Liver (tissue), 9 donors: ENCODE results near the gene EP400. TPM values are rescaled to one million over a fixed set of nuclear protein-coding genes. Genes with fewer than 3 reads are reported as not detected.

ENCODE experiments used
- DNase-seq: peaks from one replicate; pipeline ENCODE4 v3.0.0-alpha.2; 2017; ENCODE audit warnings: low spot score
- H3K27ac ChIP-seq, 2 donors: one replicate each; pipeline ENCODE4 v1.7.0; 2013; ENCODE audit warnings: inconsistent platforms in 2 of 2, low read length in 2 of 2, control low read depth in 1 of 2, low read depth in 1 of 2, mild to moderate bottlenecking in 1 of 2
- H3K27me3 ChIP-seq, 4 donors: one replicate each; pipeline versions ENCODE4 v1.6.1 to v1.7.0; 2013; ENCODE audit warnings: low read length in 3 of 4, inconsistent platforms in 1 of 4, mild to moderate bottlenecking in 1 of 4, moderate library complexity in 1 of 4; ENCODE audit not compliant: control insufficient read depth in 4 of 4, insufficient read depth in 4 of 4
- H3K36me3 ChIP-seq, 4 donors: one replicate each; pipeline versions ENCODE4 v1.6.1 to v1.7.0; 2013; ENCODE audit warnings: low read length in 3 of 4, mild to moderate bottlenecking in 3 of 4, low read depth in 1 of 4, moderate library complexity in 1 of 4; ENCODE audit not compliant: control insufficient read depth in 4 of 4, insufficient read depth in 3 of 4
- H3K4me1 ChIP-seq, 4 donors: one replicate each; pipeline versions ENCODE4 v1.6.1 to v1.7.0; 2013; ENCODE audit warnings: low read length in 3 of 4, mild to moderate bottlenecking in 3 of 4, moderate library complexity in 1 of 4; ENCODE audit not compliant: control insufficient read depth in 4 of 4, insufficient read depth in 4 of 4
- H3K4me3 ChIP-seq, 3 donors: one replicate each; pipeline versions ENCODE4 v1.6.1 to v1.7.0; 2013; ENCODE audit warnings: low read length in 3 of 3, control low read depth in 1 of 3, low read depth in 1 of 3, mild to moderate bottlenecking in 1 of 3
- H3K9ac ChIP-seq, 2 donors: one replicate each; pipeline ENCODE4 v1.7.0; 2013; ENCODE audit warnings: low read length in 2 of 2, mild to moderate bottlenecking in 2 of 2, moderate library complexity in 2 of 2, control low read depth in 1 of 2, low read depth in 1 of 2
- H3K9me3 ChIP-seq, 4 donors: one replicate each; pipeline versions ENCODE4 v1.6.1 to v1.7.0; 2013; ENCODE audit warnings: low read length in 3 of 4; ENCODE audit not compliant: control insufficient read depth in 4 of 4
- ATF3 ChIP-seq: IDR thresholded peaks from 2 replicates; pipeline ENCODE4 v1.6.1; 2016; ENCODE audit warnings: antibody characterized with exemption
- CTCF ChIP-seq: fragments of 150-350 bp; IDR thresholded peaks from 2 replicates; pipeline ENCODE4 v1.5.1; 2017; ENCODE audit warnings: improper control_type of control experiment, low read depth, low read length; ENCODE audit not compliant: missing input control
- EGR1 ChIP-seq, 2 donors: IDR thresholded peaks; 2 replicates each; pipeline ENCODE4 v1.6.1; 2016 to 2018; ENCODE audit warnings: antibody characterized with exemption in 2 of 2, low read depth in 2 of 2
- FOXA1 ChIP-seq: IDR thresholded peaks from 2 replicates; pipeline ENCODE4 v1.6.1; 2016; ENCODE audit warnings: antibody characterized with exemption
- FOXA2 ChIP-seq: IDR thresholded peaks from 2 replicates; pipeline ENCODE4 v1.6.1; 2016; ENCODE audit warnings: antibody characterized with exemption
- GABPA ChIP-seq, 2 donors: IDR thresholded peaks in 1 of 2; conservative IDR thresholded peaks in 1 of 2; 2 replicates each; pipeline ENCODE4 v1.6.1; 2016; ENCODE audit warnings: antibody characterized with exemption in 2 of 2, mild to moderate bottlenecking in 1 of 2, moderate library complexity in 1 of 2
- HNF4A ChIP-seq, 2 donors: conservative IDR thresholded peaks; 2 replicates each; pipeline ENCODE4 v1.6.1; 2016; ENCODE audit warnings: antibody characterized with exemption in 2 of 2, mild to moderate bottlenecking in 2 of 2
- HNF4G ChIP-seq: IDR thresholded peaks from 2 replicates; pipeline ENCODE4 v1.6.1; 2016; ENCODE audit warnings: antibody characterized with exemption
- JUND ChIP-seq, 2 donors: IDR thresholded peaks; 2 replicates each; pipeline ENCODE4 v1.6.1; 2016; ENCODE audit warnings: antibody characterized with exemption in 2 of 2
- MAX ChIP-seq: IDR thresholded peaks from 2 replicates; pipeline ENCODE4 v1.6.1; 2016; ENCODE audit warnings: antibody characterized with exemption
- NR2F2 ChIP-seq: IDR thresholded peaks from 2 replicates; pipeline ENCODE4 v1.6.1; 2016; ENCODE audit warnings: antibody characterized with exemption
- RAD21 ChIP-seq, 2 donors: IDR thresholded peaks; 2 replicates each; pipeline ENCODE4 v1.6.1; 2016; ENCODE audit warnings: antibody characterized with exemption in 2 of 2, mild to moderate bottlenecking in 2 of 2
- RXRA ChIP-seq, 2 donors: IDR thresholded peaks; 2 replicates each; pipeline ENCODE4 v1.6.1; 2017 to 2018; ENCODE audit warnings: antibody characterized with exemption in 2 of 2, mild to moderate bottlenecking in 1 of 2
- SP1 ChIP-seq: IDR thresholded peaks from 2 replicates; pipeline ENCODE4 v1.6.1; 2018; ENCODE audit warnings: antibody characterized with exemption, mild to moderate bottlenecking
- TAF1 ChIP-seq: conservative IDR thresholded peaks from 2 replicates; pipeline ENCODE4 v1.6.1; 2016; ENCODE audit warnings: antibody characterized with exemption, mild to moderate bottlenecking
- YY1 ChIP-seq: IDR thresholded peaks from 2 replicates; pipeline ENCODE4 v1.6.1; 2016; ENCODE audit warnings: antibody characterized with exemption, mild to moderate bottlenecking
- WGBS: extraction: QIAGEN DNeasy Blood & Tissue Kit; methylation state at CpG from one replicate; pipeline ENCODE4 v1.1.7; 2013; 5-methylcytosine and 5-hydroxymethylcytosine counted together
- polyA plus RNA-seq, 2 donors: library from polyadenylated mRNA; stranded (reverse) in 1 of 2; unstranded in 1 of 2; fragments of 200-250 nt in 1 of 2; fragments of >200 nt in 1 of 2; fragmentation: Nextera tagmentation in 1 of 2; extraction: Ambion mirVana in 1 of 2; gene quantifications; one replicate each; pipeline versions ENCODE4 v1.2.1 to v1.2.3, GENCODE V29; 2013 to 2015
- total RNA-seq, 2 donors: library from RNA; depleted of rRNA; stranded (reverse); fragments of >200 nt; gene quantifications; one replicate each; pipeline ENCODE4 v1.2.3, GENCODE V29; 2014
- TF ChIP-seq, protein P1 (sequence below): IDR thresholded peaks from 2 replicates; pipeline ENCODE4 v1.6.1; 2016; ENCODE audit warnings: antibody characterized with exemption
- TF ChIP-seq, protein P2 (sequence below): IDR thresholded peaks from 2 replicates; pipeline ENCODE4 v1.6.1; 2016; ENCODE audit warnings: antibody characterized with exemption, mild to moderate bottlenecking
- donor health status: healthy.
- donor health status: healthy.
- donor health status: healthy.
- donor health status: healthy.
- donor health status: healthy.

EP400 gene
- total and polyA plus RNA-seq, 4 donors, result 4.7 to 12.4 (median 7.1) TPM

DNA sequence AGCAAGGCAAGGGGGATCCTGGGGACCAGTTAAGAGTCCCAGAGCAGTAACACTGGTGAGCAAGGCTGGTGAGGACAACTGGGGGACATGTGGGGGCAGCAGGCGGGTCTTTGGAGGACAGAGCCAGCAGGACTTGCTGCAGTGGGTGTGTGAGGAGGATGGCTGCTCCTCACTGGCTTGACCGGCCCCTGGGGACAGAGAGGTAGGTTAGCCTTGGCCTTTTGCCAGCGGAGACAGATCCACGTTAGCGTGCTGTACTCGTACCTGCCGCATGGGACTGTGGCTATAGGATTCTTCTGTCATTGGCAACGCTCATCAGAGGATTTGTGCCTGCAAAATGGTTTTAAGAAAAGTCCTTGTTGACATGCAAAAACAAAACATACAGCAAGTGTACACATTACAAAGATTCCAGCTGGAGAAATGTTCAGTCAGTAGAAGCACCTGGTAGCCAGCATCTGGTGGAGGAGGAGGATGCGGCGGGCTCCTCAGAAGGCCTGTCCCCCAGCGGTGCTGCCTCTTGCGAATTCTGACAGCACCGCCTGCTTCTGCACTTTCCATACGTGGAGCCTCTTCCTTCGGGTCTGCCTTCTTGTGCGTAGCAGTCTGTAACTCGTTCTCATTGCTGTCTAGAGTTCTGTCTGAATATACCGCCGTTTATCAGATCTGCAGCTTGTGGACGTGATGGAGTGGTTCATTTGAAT lies 91.3 kb downstream of the EP400 start:
- no peaks in the 10 kb centered on the region for H3K9me3 ChIP-seq
- no peak overlapping the region for H3K27ac ChIP-seq
- H3K4me1 ChIP-seq, result no peaks in the 10 kb centered on the region
- DNase-seq, result no peak
- no peaks in the 10 kb centered on the region for H3K27me3 ChIP-seq
- WGBS, result 92% methylated on average over 20 of the region's 20 CpGs
- no peak overlapping the region for H3K4me3 ChIP-seq
- H3K9ac ChIP-seq, result no peak overlapping the region
- H3K36me3 ChIP-seq, result peaks cover 7 to 65% (median 39%) of the 10 kb centered on the region in 4 donors
- TF ChIP-seq, protein P1, sequence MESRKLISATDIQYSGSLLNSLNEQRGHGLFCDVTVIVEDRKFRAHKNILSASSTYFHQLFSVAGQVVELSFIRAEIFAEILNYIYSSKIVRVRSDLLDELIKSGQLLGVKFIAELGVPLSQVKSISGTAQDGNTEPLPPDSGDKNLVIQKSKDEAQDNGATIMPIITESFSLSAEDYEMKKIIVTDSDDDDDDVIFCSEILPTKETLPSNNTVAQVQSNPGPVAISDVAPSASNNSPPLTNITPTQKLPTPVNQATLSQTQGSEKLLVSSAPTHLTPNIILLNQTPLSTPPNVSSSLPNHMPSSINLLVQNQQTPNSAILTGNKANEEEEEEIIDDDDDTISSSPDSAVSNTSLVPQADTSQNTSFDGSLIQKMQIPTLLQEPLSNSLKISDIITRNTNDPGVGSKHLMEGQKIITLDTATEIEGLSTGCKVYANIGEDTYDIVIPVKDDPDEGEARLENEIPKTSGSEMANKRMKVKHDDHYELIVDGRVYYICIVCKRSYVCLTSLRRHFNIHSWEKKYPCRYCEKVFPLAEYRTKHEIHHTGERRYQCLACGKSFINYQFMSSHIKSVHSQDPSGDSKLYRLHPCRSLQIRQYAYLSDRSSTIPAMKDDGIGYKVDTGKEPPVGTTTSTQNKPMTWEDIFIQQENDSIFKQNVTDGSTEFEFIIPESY, result no peak
- no peak for TF ChIP-seq EGR1 (IDR thresholded peaks at IDR 0.05; ENCODE audit: low read depth in 2 of 2)
- TF ChIP-seq MAX, result no peak
- TF ChIP-seq, protein P2, sequence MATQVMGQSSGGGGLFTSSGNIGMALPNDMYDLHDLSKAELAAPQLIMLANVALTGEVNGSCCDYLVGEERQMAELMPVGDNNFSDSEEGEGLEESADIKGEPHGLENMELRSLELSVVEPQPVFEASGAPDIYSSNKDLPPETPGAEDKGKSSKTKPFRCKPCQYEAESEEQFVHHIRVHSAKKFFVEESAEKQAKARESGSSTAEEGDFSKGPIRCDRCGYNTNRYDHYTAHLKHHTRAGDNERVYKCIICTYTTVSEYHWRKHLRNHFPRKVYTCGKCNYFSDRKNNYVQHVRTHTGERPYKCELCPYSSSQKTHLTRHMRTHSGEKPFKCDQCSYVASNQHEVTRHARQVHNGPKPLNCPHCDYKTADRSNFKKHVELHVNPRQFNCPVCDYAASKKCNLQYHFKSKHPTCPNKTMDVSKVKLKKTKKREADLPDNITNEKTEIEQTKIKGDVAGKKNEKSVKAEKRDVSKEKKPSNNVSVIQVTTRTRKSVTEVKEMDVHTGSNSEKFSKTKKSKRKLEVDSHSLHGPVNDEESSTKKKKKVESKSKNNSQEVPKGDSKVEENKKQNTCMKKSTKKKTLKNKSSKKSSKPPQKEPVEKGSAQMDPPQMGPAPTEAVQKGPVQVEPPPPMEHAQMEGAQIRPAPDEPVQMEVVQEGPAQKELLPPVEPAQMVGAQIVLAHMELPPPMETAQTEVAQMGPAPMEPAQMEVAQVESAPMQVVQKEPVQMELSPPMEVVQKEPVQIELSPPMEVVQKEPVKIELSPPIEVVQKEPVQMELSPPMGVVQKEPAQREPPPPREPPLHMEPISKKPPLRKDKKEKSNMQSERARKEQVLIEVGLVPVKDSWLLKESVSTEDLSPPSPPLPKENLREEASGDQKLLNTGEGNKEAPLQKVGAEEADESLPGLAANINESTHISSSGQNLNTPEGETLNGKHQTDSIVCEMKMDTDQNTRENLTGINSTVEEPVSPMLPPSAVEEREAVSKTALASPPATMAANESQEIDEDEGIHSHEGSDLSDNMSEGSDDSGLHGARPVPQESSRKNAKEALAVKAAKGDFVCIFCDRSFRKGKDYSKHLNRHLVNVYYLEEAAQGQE, result no peak
- no peak for TF ChIP-seq HNF4A (conservative IDR thresholded peaks at IDR 0.05)
- no peak for TF ChIP-seq JUND (IDR thresholded peaks at IDR 0.05)
- TF ChIP-seq ATF3, result no peak
- TF ChIP-seq FOXA2, result no peak
- TF ChIP-seq YY1, result no peak
- TF ChIP-seq HNF4G, result no peak
- TF ChIP-seq SP1, result no peak
- TF ChIP-seq NR2F2, result no peak
- no peak for TF ChIP-seq GABPA (IDR thresholded peaks at IDR 0.05 in 1 of 2, conservative IDR thresholded peaks at IDR 0.05 in 1 of 2)
- no peak for TF ChIP-seq FOXA1
- TF ChIP-seq CTCF, result no peak
- no peak for TF ChIP-seq RXRA (IDR thresholded peaks at IDR 0.05)
- TF ChIP-seq RAD21 (IDR thresholded peaks at IDR 0.05), result no peak
- no peak for TF ChIP-seq TAF1
